NCI-H187 treated with DMSO at 0.1 percent for 48 hours (cell line): ENCODE data around the gene ZC3H18.

ENCODE experiments used
- DNase-seq: peaks from one replicate; lab custom pipeline; 2025; lab: John Stamatoyannopoulos, UW

Gene ZC3H18

GRCh38 chr16:88569985-88570690 is at the start of gene ZC3H18:
TSS of gene ZC3H18 (plus strand) at chr16:88570403. CDS start at chr16:88577124, 6,721 bp downstream.
- peak; percentile 19 for DNase-seq

- no peak for DNase-seq
These were observed 48.5 kb upstream of the ZC3H18 start for GRCh38 chr16:88521674-88522073.

GRCh38 chr16:88522276-88522949 is 47.8 kb upstream of the ZC3H18 start:
- no peak for DNase-seq

- DNase-seq = no peak
These were observed 46.7 kb upstream of the ZC3H18 start for GRCh38 chr16:88523309-88524161.

- no peak for DNase-seq
These were observed 45.8 kb upstream of the ZC3H18 start for GRCh38 chr16:88524274-88524972.

- no peak for DNase-seq
These were observed 45.1 kb upstream of the ZC3H18 start for GRCh38 chr16:88524973-88525662.

GRCh38 chr16:88525663-88525990 is 44.6 kb upstream of the ZC3H18 start:
- DNase-seq = no peak

- DNase-seq = no peak
These were observed 43.9 kb upstream of the ZC3H18 start for GRCh38 chr16:88526008-88526905.

GRCh38 chr16:88526906-88527185 is 43.4 kb upstream of the ZC3H18 start:
- no peak for DNase-seq

- DNase-seq = no peak
These were observed 42.8 kb upstream of the ZC3H18 start for GRCh38 chr16:88527186-88527936.

GRCh38 chr16:88527937-88528743 is 42.1 kb upstream of the ZC3H18 start:
- DNase-seq = no peak

GRCh38 chr16:88528902-88529318 is 41.3 kb upstream of the ZC3H18 start:
- DNase-seq = no peak

GRCh38 chr16:88529596-88529995 is 40.6 kb upstream of the ZC3H18 start:
- DNase-seq = no peak

- no peak for DNase-seq
These were observed 39.9 kb upstream of the ZC3H18 start for GRCh38 chr16:88530051-88530857.

- DNase-seq = no peak
These were observed 39.4 kb upstream of the ZC3H18 start for GRCh38 chr16:88530858-88531203.

GRCh38 chr16:88531346-88531745 is 38.9 kb upstream of the ZC3H18 start:
- no peak for DNase-seq

GRCh38 chr16:88531931-88532433 is 38.2 kb upstream of the ZC3H18 start:
- no peak for DNase-seq
